ENCODE measurements around the gene GAL. TPM values are rescaled to one million over a fixed set of nuclear protein-coding genes. Genes with fewer than 3 reads are reported as not detected.
"Not testable (repeated sequence)": the region's sequence is repeated elsewhere in the genome, so short reads cannot be mapped to it uniquely, and the experiment has no call there.

GAL gene, protein sequence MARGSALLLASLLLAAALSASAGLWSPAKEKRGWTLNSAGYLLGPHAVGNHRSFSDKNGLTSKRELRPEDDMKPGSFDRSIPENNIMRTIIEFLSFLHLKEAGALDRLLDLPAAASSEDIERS
- 0.31 TPM for total RNA-seq
- not detected for polyA plus RNA-seq (ENCODE audit: insufficient read depth, low read depth, low replicate concordance)
- long read RNA-seq, donor 1, result 0 reads
- long read RNA-seq, donor 2, result 0 reads
- long read RNA-seq, donor 3, result 0 reads
- long read RNA-seq, donor 4, result 0 reads
- long read RNA-seq, donor 5, result 0 reads
- long read RNA-seq, donor 6, result 0 reads
- long read RNA-seq, donor 7, result 0 reads
- long read RNA-seq, donor 8, result 0 reads
- long read RNA-seq, donor 9, result 0 reads
- long read RNA-seq, donor 10, result 0 reads

DNA sequence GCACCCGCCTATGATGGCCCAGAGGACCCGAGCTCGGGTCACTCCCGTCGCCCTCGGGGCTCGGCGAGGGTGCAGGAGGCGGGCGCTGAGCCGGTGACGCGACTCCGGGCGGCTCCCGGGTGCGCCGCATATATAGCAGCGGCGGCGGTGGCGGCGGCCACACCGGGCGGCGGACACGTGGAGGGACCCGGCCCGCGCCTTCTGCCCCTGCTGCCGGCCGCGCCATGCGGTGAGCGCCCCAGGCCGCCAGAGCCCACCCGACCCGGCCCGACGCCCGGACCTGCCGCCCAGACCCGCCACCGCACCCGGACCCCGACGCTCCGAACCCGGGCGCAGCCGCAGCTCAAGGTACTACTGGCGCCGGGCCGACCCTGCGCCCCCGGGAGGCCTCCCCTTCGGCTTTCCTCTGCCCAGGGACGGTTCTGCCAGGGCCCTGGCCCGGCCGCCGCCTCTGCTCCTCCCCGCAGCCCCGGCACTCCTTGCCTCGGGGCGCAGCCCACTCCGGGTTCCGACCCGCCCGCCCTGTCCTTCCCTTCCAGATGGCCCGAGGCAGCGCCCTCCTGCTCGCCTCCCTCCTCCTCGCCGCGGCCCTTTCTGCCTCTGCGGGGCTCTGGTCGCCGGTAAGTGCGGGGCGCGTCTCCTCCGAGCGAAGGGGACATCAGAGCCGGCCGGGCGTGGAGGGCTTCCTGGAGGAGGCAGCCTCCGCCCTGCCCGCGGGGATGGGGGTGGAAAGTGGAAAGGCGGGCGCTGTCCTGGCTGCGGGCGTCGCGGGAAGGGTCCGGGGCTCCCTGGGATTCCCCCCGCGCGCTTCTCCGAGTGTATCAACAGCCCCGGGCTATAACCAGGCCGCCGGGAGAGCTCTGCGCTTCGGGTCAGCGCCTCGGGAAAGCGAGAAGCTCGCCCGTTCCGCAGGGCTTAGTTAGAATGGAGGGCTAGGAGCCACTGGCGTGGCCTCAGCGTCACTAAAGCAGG, at the start of gene GAL:
TSS of gene GAL (plus strand) at position 160 of the 972 bp plus-strand sequence. CDS start at position 540, 380 bp downstream.
- intact Hi-C loops (cut with DNase I), result no loop called here
- Histone ChIP-seq H3K9ac (ENCODE audit: low read length in 3 of 3) (no peak within 1 kb of the TSS), H3K27me3 (ENCODE audit: control insufficient read depth, insufficient read depth, low read length) (peaks cover 11% of the 10 kb centered on the region), H3K4me1 (ENCODE audit: control insufficient read depth in 2 of 3, insufficient read depth in 2 of 3, low read depth in 1 of 3, low read length in 3 of 3) (no peaks in the 10 kb centered on the region), H3K9me3 (ENCODE audit: control insufficient read depth in 2 of 3, insufficient read depth in 1 of 3, low read length in 3 of 3) (no peaks in the 10 kb centered on the region), H3K4me3 (ENCODE audit: low read length in 3 of 3) (no peak within 1 kb of the TSS), H3K27ac (ENCODE audit: low read depth in 2 of 2, low read length in 2 of 2) (no peak within 1 kb of the TSS), H3K36me3 (ENCODE audit: control insufficient read depth in 2 of 3, insufficient read depth in 3 of 3, low read length in 3 of 3) (no peaks in the 10 kb centered on the region)
- no peak for FAIRE-seq
- TF ChIP-seq, protein P1, sequence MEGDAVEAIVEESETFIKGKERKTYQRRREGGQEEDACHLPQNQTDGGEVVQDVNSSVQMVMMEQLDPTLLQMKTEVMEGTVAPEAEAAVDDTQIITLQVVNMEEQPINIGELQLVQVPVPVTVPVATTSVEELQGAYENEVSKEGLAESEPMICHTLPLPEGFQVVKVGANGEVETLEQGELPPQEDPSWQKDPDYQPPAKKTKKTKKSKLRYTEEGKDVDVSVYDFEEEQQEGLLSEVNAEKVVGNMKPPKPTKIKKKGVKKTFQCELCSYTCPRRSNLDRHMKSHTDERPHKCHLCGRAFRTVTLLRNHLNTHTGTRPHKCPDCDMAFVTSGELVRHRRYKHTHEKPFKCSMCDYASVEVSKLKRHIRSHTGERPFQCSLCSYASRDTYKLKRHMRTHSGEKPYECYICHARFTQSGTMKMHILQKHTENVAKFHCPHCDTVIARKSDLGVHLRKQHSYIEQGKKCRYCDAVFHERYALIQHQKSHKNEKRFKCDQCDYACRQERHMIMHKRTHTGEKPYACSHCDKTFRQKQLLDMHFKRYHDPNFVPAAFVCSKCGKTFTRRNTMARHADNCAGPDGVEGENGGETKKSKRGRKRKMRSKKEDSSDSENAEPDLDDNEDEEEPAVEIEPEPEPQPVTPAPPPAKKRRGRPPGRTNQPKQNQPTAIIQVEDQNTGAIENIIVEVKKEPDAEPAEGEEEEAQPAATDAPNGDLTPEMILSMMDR (IDR thresholded peaks at IDR 0.05; ENCODE audit: borderline replicate concordance, extremely low read depth, insufficient read depth), result no peak
- DNase-seq, result peak in 3 of 5 donors; percentile 53 to 60 (median 55)

DNA sequence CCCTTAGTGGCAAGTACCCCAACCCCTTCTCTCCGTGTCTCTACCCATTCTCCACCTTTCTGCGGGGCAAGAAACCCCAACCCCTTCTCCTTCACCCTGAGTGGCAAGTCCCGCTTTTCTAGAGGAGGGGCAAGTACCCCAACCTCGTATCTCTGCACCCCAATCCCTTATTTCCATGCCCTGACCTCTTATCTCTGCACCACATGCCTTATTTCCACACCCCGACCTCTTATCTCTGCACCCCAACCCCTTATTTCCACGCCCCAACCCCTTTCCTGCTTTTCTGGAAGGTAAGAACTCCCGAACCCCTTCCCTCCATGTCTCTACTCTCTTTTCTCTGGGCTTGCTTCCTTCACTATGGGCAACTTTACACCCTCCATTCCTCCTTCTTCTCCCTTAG, 49.7 kb upstream of the GAL start:
- H3K4me3 ChIP-seq (ENCODE audit: low read length in 3 of 3); FAIRE-seq; intact Hi-C loops (cut with DNase I); H3K27ac ChIP-seq (ENCODE audit: low read depth in 2 of 2, low read length in 2 of 2); H3K9ac ChIP-seq (ENCODE audit: low read length in 3 of 3); H3K4me1 ChIP-seq (ENCODE audit: control insufficient read depth in 2 of 3, insufficient read depth in 2 of 3, low read depth in 1 of 3, low read length in 3 of 3); H3K9me3 ChIP-seq (ENCODE audit: control insufficient read depth in 2 of 3, insufficient read depth in 1 of 3, low read length in 3 of 3); DNase-seq; H3K27me3 ChIP-seq (ENCODE audit: control insufficient read depth, insufficient read depth, low read length); H3K36me3 ChIP-seq (ENCODE audit: control insufficient read depth in 2 of 3, insufficient read depth in 3 of 3, low read length in 3 of 3): not testable (repeated sequence)

DNA sequence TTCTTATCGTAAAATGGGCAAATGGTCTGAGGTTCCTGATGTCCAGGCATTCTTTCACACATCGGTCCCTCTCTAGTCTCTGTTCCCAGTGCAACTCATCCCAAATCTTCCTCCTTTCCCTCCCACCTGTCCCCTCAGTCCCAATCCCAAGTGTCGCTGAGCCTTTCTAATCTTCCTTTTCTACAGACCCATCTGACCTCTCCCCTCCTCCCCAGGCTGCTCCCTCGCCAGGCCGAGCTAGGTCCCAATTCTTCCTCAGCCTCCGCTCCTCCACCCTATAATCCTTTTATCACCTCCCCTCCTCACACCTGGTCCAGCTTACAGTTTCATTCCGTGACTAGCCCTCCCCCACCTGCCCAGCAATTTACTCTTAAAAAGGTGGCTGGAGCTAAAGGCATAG, 49.2 kb upstream of the GAL start:
- not testable (repeated sequence) for H3K9ac ChIP-seq (ENCODE audit: low read length in 3 of 3); FAIRE-seq

DNA sequence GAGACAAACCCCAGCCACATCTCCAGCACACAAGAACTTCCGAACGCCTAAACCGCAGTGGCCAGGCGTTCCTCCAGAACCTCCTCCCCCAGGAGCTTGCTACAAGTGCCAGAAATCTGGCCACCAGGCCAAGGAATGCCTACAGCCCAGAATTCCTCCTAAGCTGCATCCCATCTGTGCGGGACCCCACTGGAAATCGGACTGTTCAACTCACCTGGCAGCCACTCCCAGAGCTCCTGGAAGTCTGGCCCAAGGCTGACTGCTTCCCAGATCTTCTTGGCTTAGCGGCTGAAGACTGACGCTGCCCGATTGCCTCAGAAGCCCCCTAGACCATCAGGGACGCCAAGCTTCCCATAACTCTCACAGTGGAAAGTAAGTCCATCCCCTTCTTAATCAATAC, 48.5 kb upstream of the GAL start:
- H3K27ac ChIP-seq (ENCODE audit: low read depth in 2 of 2, low read length in 2 of 2); H3K27me3 ChIP-seq (ENCODE audit: control insufficient read depth, insufficient read depth, low read length); H3K36me3 ChIP-seq (ENCODE audit: control insufficient read depth in 2 of 3, insufficient read depth in 3 of 3, low read length in 3 of 3); intact Hi-C loops (cut with DNase I); H3K9me3 ChIP-seq (ENCODE audit: control insufficient read depth in 2 of 3, insufficient read depth in 1 of 3, low read length in 3 of 3); H3K9ac ChIP-seq (ENCODE audit: low read length in 3 of 3); H3K4me3 ChIP-seq (ENCODE audit: low read length in 3 of 3); FAIRE-seq; H3K4me1 ChIP-seq (ENCODE audit: control insufficient read depth in 2 of 3, insufficient read depth in 2 of 3, low read depth in 1 of 3, low read length in 3 of 3); DNase-seq: not testable (repeated sequence)

More for the DNA sequence above, 49.2 kb upstream of the GAL start:
- H3K4me1 ChIP-seq (ENCODE audit: control insufficient read depth in 2 of 3, insufficient read depth in 2 of 3, low read depth in 1 of 3, low read length in 3 of 3); DNase-seq; H3K27ac ChIP-seq (ENCODE audit: low read depth in 2 of 2, low read length in 2 of 2); intact Hi-C loops (cut with DNase I); H3K27me3 ChIP-seq (ENCODE audit: control insufficient read depth, insufficient read depth, low read length); H3K9me3 ChIP-seq (ENCODE audit: control insufficient read depth in 2 of 3, insufficient read depth in 1 of 3, low read length in 3 of 3); H3K4me3 ChIP-seq (ENCODE audit: low read length in 3 of 3); H3K36me3 ChIP-seq (ENCODE audit: control insufficient read depth in 2 of 3, insufficient read depth in 3 of 3, low read length in 3 of 3): not testable (repeated sequence)

DNA sequence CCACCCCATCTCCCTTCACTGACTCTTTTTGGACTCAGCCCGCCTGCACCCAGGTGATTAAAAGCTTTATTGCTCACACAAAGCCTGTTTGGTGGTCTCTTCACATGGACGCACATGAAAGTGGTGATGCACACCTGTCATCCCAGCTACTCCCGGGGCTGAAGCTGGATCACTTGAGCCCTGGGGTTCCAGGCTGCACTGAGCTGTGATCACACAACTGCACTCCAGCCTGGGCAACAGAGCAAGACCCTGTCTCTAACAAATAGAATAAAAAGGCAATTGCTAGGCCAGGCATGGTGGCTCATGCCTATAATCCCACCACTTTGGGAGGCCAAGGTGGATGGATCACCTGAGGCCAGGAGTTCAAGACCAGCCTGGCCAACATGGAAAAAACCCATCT, 45.0 kb upstream of the GAL start:
- DNase-seq; H3K4me1 ChIP-seq (ENCODE audit: control insufficient read depth in 2 of 3, insufficient read depth in 2 of 3, low read depth in 1 of 3, low read length in 3 of 3); H3K9me3 ChIP-seq (ENCODE audit: control insufficient read depth in 2 of 3, insufficient read depth in 1 of 3, low read length in 3 of 3); H3K4me3 ChIP-seq (ENCODE audit: low read length in 3 of 3); H3K36me3 ChIP-seq (ENCODE audit: control insufficient read depth in 2 of 3, insufficient read depth in 3 of 3, low read length in 3 of 3); H3K9ac ChIP-seq (ENCODE audit: low read length in 3 of 3); FAIRE-seq; intact Hi-C loops (cut with DNase I); H3K27ac ChIP-seq (ENCODE audit: low read depth in 2 of 2, low read length in 2 of 2); H3K27me3 ChIP-seq (ENCODE audit: control insufficient read depth, insufficient read depth, low read length): not testable (repeated sequence)

Data from kidney (tissue), 22 donors.